Glutamatergic neuron (in vitro differentiated cells): ENCODE measurements around the gene ANO3. TPM values are rescaled to one million over a fixed set of nuclear protein-coding genes. Genes with fewer than 3 reads are reported as not detected.

Experiments
- DNase-seq: peaks from one replicate; pipeline ENCODE4 v3.0.0; 2022
- H3K27ac Mint-ChIP-seq: one replicate; pipeline ENCODE4 v1.8.0; 2020; ENCODE audit warnings: mild to moderate bottlenecking, mixed read lengths, inconsistent platforms; ENCODE audit not compliant: unreplicated experiment
- H3K27me3 Mint-ChIP-seq: one replicate; pipeline ENCODE4 v1.8.0; 2020; ENCODE audit warnings: mild to moderate bottlenecking, moderate library complexity, mixed read lengths, inconsistent platforms; ENCODE audit not compliant: unreplicated experiment
- H3K36me3 Mint-ChIP-seq: one replicate; pipeline ENCODE4 v1.8.0; 2020; ENCODE audit warnings: mild to moderate bottlenecking, mixed read lengths, inconsistent platforms; ENCODE audit not compliant: unreplicated experiment
- H3K4me1 Mint-ChIP-seq: one replicate; pipeline ENCODE4 v1.8.0; 2020; ENCODE audit warnings: mild to moderate bottlenecking, low read depth, mixed read lengths, inconsistent platforms; ENCODE audit not compliant: unreplicated experiment
- H3K4me3 Mint-ChIP-seq: one replicate; pipeline ENCODE4 v1.8.0; 2020; ENCODE audit warnings: mild to moderate bottlenecking, mixed read lengths, inconsistent platforms; ENCODE audit not compliant: unreplicated experiment
- H3K9me3 Mint-ChIP-seq: one replicate; pipeline ENCODE4 v1.8.0; 2020; ENCODE audit warnings: mild to moderate bottlenecking, moderate library complexity, mixed read lengths, inconsistent platforms; ENCODE audit not compliant: unreplicated experiment
- CTCF ChIP-seq: fragments of 200-600 bp; sonication (generic); IDR thresholded peaks from one replicate; pipeline ENCODE4 v1.5.0; 2021; ENCODE audit not compliant: partially characterized antibody, unreplicated experiment
- total RNA-seq: library from RNA; stranded (reverse); fragmentation: NEBNext Ultra II Directional; extraction: Animal tissue kit (Norgen Biotek cat#: 25700); gene quantifications from one replicate; pipeline ENCODE4 v1.2.1, GENCODE V29; 2021; ENCODE audit not compliant: unreplicated experiment

Gene ANO3
- total RNA-seq, 1 donor from 2014 or later: 12.8 TPM

DNA sequence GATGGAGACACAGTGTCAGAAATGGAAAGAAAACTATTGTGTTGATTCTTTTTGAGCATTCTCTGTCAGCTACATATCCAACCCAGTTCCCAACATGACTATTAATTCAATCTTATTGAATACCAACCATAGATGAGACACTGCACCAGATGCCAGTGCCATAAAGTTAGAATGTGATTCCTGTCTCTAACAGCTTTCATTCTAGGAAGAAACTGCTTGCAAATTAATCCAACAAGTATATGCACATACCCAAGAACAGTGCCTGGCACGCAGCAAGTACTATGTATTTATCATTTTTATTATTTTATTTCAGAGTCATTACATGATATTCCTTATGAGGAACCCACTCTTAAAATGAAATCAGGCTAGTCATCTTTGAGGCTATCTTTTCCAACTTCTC is 355.4 kb downstream of the ANO3 start:
- no peaks in the 10 kb centered on the region for H3K27me3 Mint-ChIP-seq
- no peaks in the 10 kb centered on the region for H3K4me1 Mint-ChIP-seq
- H3K9me3 Mint-ChIP-seq: no peaks in the 10 kb centered on the region
- DNase-seq: no peak
- no peak for TF ChIP-seq CTCF
- H3K27ac Mint-ChIP-seq: no peak overlapping the region
- H3K36me3 Mint-ChIP-seq: no peaks in the 10 kb centered on the region
- no peak overlapping the region for H3K4me3 Mint-ChIP-seq

- Mint-ChIP-seq H3K27ac (no peak overlapping the region), H3K4me3 (no peak overlapping the region), H3K27me3 (no peaks in the 10 kb centered on the region), H3K36me3 (no peaks in the 10 kb centered on the region), H3K9me3 (no peaks in the 10 kb centered on the region), H3K4me1 (no peaks in the 10 kb centered on the region)
- no peak for TF ChIP-seq CTCF
- no peak for DNase-seq
Observed at GRCh38 chr11:26688701-26689100, 356.8 kb downstream of the ANO3 start.

GRCh38 chr11:26696330-26696729 is 364.4 kb downstream of the ANO3 start:
- H3K27me3 Mint-ChIP-seq: peaks cover 6% of the 10 kb centered on the region
- no peak overlapping the region for H3K4me3 Mint-ChIP-seq
- DNase-seq: no peak
- H3K27ac Mint-ChIP-seq: no peak overlapping the region
- peaks cover 6% of the 10 kb centered on the region for H3K9me3 Mint-ChIP-seq
- no peak for TF ChIP-seq CTCF
- H3K4me1 Mint-ChIP-seq: peaks cover 10% of the 10 kb centered on the region
- no peaks in the 10 kb centered on the region for H3K36me3 Mint-ChIP-seq

GRCh38 chr11:26698224-26698623 is 366.3 kb downstream of the ANO3 start:
- H3K27me3 Mint-ChIP-seq: peaks cover 6% of the 10 kb centered on the region
- H3K27ac Mint-ChIP-seq: no peak overlapping the region
- peaks cover 10% of the 10 kb centered on the region for H3K4me1 Mint-ChIP-seq
- H3K36me3 Mint-ChIP-seq: no peaks in the 10 kb centered on the region
- H3K4me3 Mint-ChIP-seq: no peak overlapping the region
- no peak for DNase-seq
- H3K9me3 Mint-ChIP-seq: peaks cover 6% of the 10 kb centered on the region
- TF ChIP-seq CTCF: no peak

DNA sequence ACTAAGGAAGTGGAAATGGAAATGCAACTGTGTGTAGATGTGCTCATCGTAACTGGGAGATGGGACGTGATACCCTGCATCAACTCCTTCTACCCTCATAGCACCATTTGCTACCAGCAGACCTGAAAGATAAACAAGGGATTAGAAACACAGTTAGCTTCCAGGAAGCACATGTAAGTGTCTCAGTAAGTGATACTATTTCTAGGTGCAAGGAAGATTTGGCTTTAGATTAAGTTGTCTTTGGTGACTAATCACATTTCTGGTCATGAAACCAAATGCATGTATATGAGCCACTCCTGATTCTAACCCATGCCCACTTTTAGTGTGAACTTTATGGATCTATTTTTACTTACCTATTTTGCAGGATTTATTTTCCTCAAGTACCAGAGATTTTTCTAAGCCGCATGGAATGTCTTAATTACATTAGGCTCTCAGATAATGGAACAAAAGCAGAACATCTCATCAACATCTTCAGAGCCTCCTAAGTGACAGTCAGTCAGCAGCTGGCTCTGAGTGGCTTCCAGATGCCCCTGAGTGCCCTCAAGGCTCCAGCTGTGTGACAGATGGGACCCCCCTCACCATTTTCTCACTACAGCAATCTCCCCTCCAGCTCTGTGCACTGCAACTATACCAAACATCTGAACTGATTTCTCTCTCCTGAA is 368.8 kb downstream of the ANO3 start:
- Mint-ChIP-seq H3K4me3 (peak overlapping the region; percentile 10), H3K36me3 (no peaks in the 10 kb centered on the region), H3K4me1 (peaks cover 10% of the 10 kb centered on the region), H3K9me3 (peaks cover 6% of the 10 kb centered on the region), H3K27ac (peak overlapping the region; percentile 84), H3K27me3 (peaks cover 6% of the 10 kb centered on the region)
- TF ChIP-seq CTCF: no peak
- DNase-seq: peak; percentile 66
